ENCODE data around the gene EOLA1.
A peak's percentile ranks its signal among the peaks of the same experiment; 100 is the strongest.
"Not testable (repeated sequence)": the region's sequence is repeated elsewhere in the genome, so short reads cannot be mapped to it uniquely, and the experiment has no call there.

EOLA1 gene

GRCh38 chrX:149527705-149528104 lies 13.1 kb upstream of the EOLA1 start:
- no peaks in the 10 kb centered on the region for H4K20me1 ChIP-seq
- no peaks in the 10 kb centered on the region for H3K9me3 ChIP-seq
- H3K4me3 ChIP-seq = no peak overlapping the region
- no peak overlapping the region for H3K9ac ChIP-seq
- H3K27me3 ChIP-seq = no peaks in the 10 kb centered on the region
- H3K36me3 ChIP-seq = no peaks in the 10 kb centered on the region
- no peak for TF ChIP-seq Cebpa-rat (IDR thresholded peaks at IDR 0.05)
- no peak overlapping the region for H3K4me2 ChIP-seq
- H3K4me1 ChIP-seq = peaks cover 19% of the 10 kb centered on the region; the same call in 1 of the 2 replicates
- no peak overlapping the region for H3K27ac ChIP-seq

GRCh38 chrX:149528381-149528780 lies 12.4 kb upstream of the EOLA1 start:
- Histone ChIP-seq H3K4me1 (peaks cover 19% of the 10 kb centered on the region; the same call in 1 of the 2 replicates), H3K27ac (no peak overlapping the region), H3K27me3 (no peaks in the 10 kb centered on the region), H3K9ac (no peak overlapping the region), H3K9me3 (no peaks in the 10 kb centered on the region), H3K4me2 (no peak overlapping the region), H3K4me3 (no peak overlapping the region), H3K36me3 (no peaks in the 10 kb centered on the region), H4K20me1 (no peaks in the 10 kb centered on the region)
- TF ChIP-seq Cebpa-rat (IDR thresholded peaks at IDR 0.05) = no peak

- Histone ChIP-seq H3K4me1 (no peaks in the 10 kb centered on the region), H4K20me1 (no peaks in the 10 kb centered on the region), H3K4me2 (no peak overlapping the region), H3K4me3 (no peak overlapping the region), H3K9me3 (no peaks in the 10 kb centered on the region), H3K36me3 (no peaks in the 10 kb centered on the region), H3K9ac (no peak overlapping the region), H3K27me3 (no peaks in the 10 kb centered on the region), H3K27ac (no peak overlapping the region)
- no peak for TF ChIP-seq Cebpa-rat (IDR thresholded peaks at IDR 0.05)
Observed at GRCh38 chrX:149531599-149531998, 9.2 kb upstream of the EOLA1 start.

- H3K4me3 ChIP-seq, H3K4me2 ChIP-seq, H3K4me1 ChIP-seq, H3K27ac ChIP-seq, H4K20me1 ChIP-seq, H3K9ac ChIP-seq, H3K27me3 ChIP-seq, H3K9me3 ChIP-seq, H3K36me3 ChIP-seq: not testable (repeated sequence)
Observed at GRCh38 chrX:149532868-149533267, 7.9 kb upstream of the EOLA1 start.

- H3K27me3 ChIP-seq, H3K4me3 ChIP-seq, H3K9me3 ChIP-seq, H3K9ac ChIP-seq, H3K27ac ChIP-seq, H3K4me2 ChIP-seq, H3K36me3 ChIP-seq, H3K4me1 ChIP-seq, H4K20me1 ChIP-seq: not testable (repeated sequence)
Observed at GRCh38 chrX:149533999-149534398, 6.8 kb upstream of the EOLA1 start.

GRCh38 chrX:149534926-149535602 lies 5.7 kb upstream of the EOLA1 start:
- not testable (repeated sequence) for H3K27ac ChIP-seq, H3K9me3 ChIP-seq, H3K36me3 ChIP-seq, H3K4me3 ChIP-seq, H3K4me2 ChIP-seq, H3K9ac ChIP-seq, H3K27me3 ChIP-seq, H3K4me1 ChIP-seq, H4K20me1 ChIP-seq

GRCh38 chrX:149537474-149537873 lies 3.3 kb upstream of the EOLA1 start:
- H3K27ac ChIP-seq, H3K36me3 ChIP-seq, H3K27me3 ChIP-seq, H3K4me1 ChIP-seq, H4K20me1 ChIP-seq, H3K4me3 ChIP-seq, H3K9ac ChIP-seq, H3K4me2 ChIP-seq: not testable (repeated sequence)
- peaks cover 10% of the 10 kb centered on the region; the same call in 1 of the 2 replicates for H3K9me3 ChIP-seq

- TF ChIP-seq Cebpa-rat (IDR thresholded peaks at IDR 0.05) = no peak
- H3K9ac ChIP-seq = peak overlapping the region; percentile 41; the same call in 1 of the 2 replicates
- peak overlapping the region; percentile 60 for H3K4me2 ChIP-seq
- no peak overlapping the region for H3K27ac ChIP-seq
- peaks cover 10% of the 10 kb centered on the region; the same call in 1 of the 2 replicates for H3K9me3 ChIP-seq
- no peaks in the 10 kb centered on the region for H3K27me3 ChIP-seq
- H3K4me1 ChIP-seq = peaks cover 7% of the 10 kb centered on the region; the same call in 1 of the 2 replicates
- no peaks in the 10 kb centered on the region for H3K36me3 ChIP-seq
- H3K4me3 ChIP-seq = peak overlapping the region; percentile 66
- no peaks in the 10 kb centered on the region for H4K20me1 ChIP-seq
Observed at GRCh38 chrX:149539283-149540130, 1.3 kb upstream of the EOLA1 start.

GRCh38 chrX:149540131-149540620 lies 636 bp upstream of the EOLA1 start:
- peak overlapping the region; percentile 91; the same call in 1 of the 2 replicates for H3K4me2 ChIP-seq
- peaks cover 10% of the 10 kb centered on the region; the same call in 1 of the 2 replicates for H3K9me3 ChIP-seq
- 0 out of 2 replicates have a peak, but pooled peaks cover 2% of the 10 kb centered on the region for H3K36me3 ChIP-seq
- no peaks in the 10 kb centered on the region for H4K20me1 ChIP-seq
- H3K9ac ChIP-seq = peak overlapping the region; percentile 85; the same call in 1 of the 2 replicates
- H3K4me3 ChIP-seq = peak overlapping the region; percentile 78
- TF ChIP-seq Cebpa-rat (IDR thresholded peaks at IDR 0.05) = no peak
- H3K4me1 ChIP-seq = peaks cover 7% of the 10 kb centered on the region; the same call in 1 of the 2 replicates
- peak overlapping the region; percentile 77; the same call in 1 of the 2 replicates for H3K27ac ChIP-seq
- H3K27me3 ChIP-seq = no peaks in the 10 kb centered on the region

GRCh38 chrX:149541521-149542047 lies 772 bp downstream of the EOLA1 start:
- peak overlapping the region; percentile 91 for H3K4me2 ChIP-seq
- no peaks in the 10 kb centered on the region for H3K27me3 ChIP-seq
- H3K36me3 ChIP-seq = 0 out of 2 replicates have a peak, but pooled peaks cover 6% of the 10 kb centered on the region
- H3K9ac ChIP-seq = peak overlapping the region; percentile 85
- peaks cover 7% of the 10 kb centered on the region; the same call in 1 of the 2 replicates for H3K4me1 ChIP-seq
- H3K4me3 ChIP-seq = peak overlapping the region; percentile 78
- peaks cover 10% of the 10 kb centered on the region; the same call in 1 of the 2 replicates for H3K9me3 ChIP-seq
- no peak for TF ChIP-seq Cebpa-rat (IDR thresholded peaks at IDR 0.05)
- H3K27ac ChIP-seq = peak overlapping the region; percentile 77
- H4K20me1 ChIP-seq = no peaks in the 10 kb centered on the region

- not testable (repeated sequence) for H3K9ac ChIP-seq, H3K4me1 ChIP-seq
Observed at GRCh38 chrX:149545545-149546543, 5.0 kb downstream of the EOLA1 start.

GRCh38 chrX:149546962-149547361 lies 6.2 kb downstream of the EOLA1 start:
- not testable (repeated sequence) for H3K4me1 ChIP-seq, H3K36me3 ChIP-seq, H3K27ac ChIP-seq, H3K9ac ChIP-seq, H3K9me3 ChIP-seq, H3K27me3 ChIP-seq, H3K4me3 ChIP-seq, H3K4me2 ChIP-seq, H4K20me1 ChIP-seq

More at GRCh38 chrX:149545545-149546543, 5.0 kb downstream of the EOLA1 start:
- H3K27ac ChIP-seq, H4K20me1 ChIP-seq, H3K9me3 ChIP-seq, H3K36me3 ChIP-seq, H3K4me3 ChIP-seq, H3K27me3 ChIP-seq, H3K4me2 ChIP-seq: not testable (repeated sequence)

- not testable (repeated sequence) for H3K9me3 ChIP-seq, H3K9ac ChIP-seq
Observed at GRCh38 chrX:149547782-149548181, 7.0 kb downstream of the EOLA1 start.

More at GRCh38 chrX:149547782-149548181, 7.0 kb downstream of the EOLA1 start:
- not testable (repeated sequence) for H3K27ac ChIP-seq, H3K27me3 ChIP-seq, H3K4me1 ChIP-seq, H4K20me1 ChIP-seq, H3K4me2 ChIP-seq, H3K36me3 ChIP-seq, H3K4me3 ChIP-seq

All from BLaER1 (cell line).